ENCODE results near the gene RGS21.

GRCh38 chr1:192367436-192367835, 50.6 kb downstream of the RGS21 start:
- TF ChIP-seq CTCF (IDR thresholded peaks at IDR 0.05), result no peak
- TF ChIP-seq POLR2A (IDR thresholded peaks at IDR 0.05), result no peak

Data from thyroid gland (tissue), 4 donors.